GM18519 (cell line): ENCODE measurements around the gene DCN.
"Not testable (repeated sequence)": the region's sequence is repeated elsewhere in the genome, so short reads cannot be mapped to it uniquely, and the experiment has no call there.

Experiments
- ATAC-seq: cut with Tn5 transposase; IDR thresholded peaks from one replicate; pipeline ENCODE4 v1.9.1; 2021; ENCODE audit warnings: mild to moderate bottlenecking, moderate library complexity; ENCODE audit not compliant: unreplicated experiment, low FRiP score

DCN gene, protein sequence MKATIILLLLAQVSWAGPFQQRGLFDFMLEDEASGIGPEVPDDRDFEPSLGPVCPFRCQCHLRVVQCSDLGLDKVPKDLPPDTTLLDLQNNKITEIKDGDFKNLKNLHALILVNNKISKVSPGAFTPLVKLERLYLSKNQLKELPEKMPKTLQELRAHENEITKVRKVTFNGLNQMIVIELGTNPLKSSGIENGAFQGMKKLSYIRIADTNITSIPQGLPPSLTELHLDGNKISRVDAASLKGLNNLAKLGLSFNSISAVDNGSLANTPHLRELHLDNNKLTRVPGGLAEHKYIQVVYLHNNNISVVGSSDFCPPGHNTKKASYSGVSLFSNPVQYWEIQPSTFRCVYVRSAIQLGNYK

DNA sequence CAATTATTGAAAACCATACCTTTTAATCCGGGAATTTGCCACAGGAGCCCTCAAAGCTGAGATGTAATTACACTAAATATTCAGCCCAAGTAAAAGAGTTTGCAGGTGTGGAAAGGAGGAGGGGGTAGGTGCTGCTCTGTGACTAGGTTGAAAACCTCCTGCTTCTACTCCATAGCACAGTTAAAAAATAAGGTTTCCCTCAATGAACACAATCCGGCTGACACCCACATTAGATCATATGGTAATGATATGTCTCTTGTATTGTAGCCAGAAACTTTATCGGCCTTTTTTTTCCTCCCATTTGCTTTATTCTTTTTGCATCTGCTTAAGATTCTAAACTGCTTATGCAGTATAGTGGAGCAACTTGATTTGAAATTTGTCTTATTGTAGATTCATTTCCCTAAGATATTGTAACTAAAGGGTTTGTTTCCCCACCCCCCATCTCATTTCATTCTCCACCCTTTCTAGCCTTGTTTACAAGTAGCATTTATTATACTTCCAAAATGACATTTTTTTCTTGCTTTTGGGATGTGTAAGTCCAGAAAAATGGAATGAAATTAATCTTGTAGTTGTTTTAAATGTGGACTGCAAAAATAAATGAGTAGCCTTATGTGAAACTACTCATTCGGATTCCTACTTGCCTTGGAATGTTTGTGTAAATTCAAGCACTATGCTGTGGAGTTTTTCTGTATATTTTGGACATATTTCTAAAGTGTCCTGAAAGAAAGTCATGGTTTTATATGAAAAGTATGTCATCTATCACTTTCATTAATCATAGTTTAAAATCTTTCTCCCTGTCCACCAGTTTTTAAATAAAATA, at the start of gene DCN:
Gene DCN, minus strand, starts transcription at position 182 of the 820 bp plus-strand sequence. CDS start 4,265 bp downstream, outside the sequence.
- no peak for ATAC-seq

DNA sequence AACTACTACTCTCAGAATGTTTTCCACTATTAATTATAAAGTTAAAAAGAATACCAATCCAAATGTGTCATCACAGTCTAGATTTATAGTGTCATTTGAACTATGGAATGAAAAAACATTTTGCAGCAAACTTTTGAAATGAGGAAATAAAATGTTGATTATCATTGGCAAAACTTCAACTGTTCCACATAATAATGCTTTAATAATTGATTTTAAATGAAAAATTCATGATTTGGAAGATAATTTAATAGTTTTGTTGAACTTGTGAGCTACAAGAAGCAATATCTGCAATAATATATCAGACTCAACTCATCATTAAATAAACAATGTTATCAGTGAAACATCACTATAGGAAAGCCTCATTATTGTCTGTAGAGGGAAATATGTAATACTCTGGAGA, 48.2 kb upstream of the DCN start:
- no peak for ATAC-seq

DNA sequence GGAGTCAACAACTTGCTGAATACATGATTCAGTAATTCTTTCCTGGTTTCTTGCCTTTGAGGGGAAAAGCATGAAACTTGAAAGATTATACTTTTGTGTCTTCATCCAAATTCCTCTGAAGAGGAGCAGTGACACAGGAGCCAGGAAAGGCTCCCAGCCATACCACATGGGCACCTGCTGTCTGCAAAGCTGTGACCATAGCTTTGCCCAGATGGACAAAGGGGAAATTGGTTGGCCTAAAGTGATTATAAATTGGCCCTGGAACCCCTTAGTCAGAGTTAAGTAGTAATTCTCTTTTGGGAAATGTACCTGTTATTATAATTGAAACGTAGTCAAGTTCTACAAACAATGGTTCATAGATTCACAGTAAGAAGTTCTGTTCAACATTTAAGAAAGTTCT, 44.3 kb upstream of the DCN start:
- no peak for ATAC-seq

- ATAC-seq = no peak
Measured at GRCh38 chr12:91225316-91225715, 42.7 kb upstream of the DCN start.

DNA sequence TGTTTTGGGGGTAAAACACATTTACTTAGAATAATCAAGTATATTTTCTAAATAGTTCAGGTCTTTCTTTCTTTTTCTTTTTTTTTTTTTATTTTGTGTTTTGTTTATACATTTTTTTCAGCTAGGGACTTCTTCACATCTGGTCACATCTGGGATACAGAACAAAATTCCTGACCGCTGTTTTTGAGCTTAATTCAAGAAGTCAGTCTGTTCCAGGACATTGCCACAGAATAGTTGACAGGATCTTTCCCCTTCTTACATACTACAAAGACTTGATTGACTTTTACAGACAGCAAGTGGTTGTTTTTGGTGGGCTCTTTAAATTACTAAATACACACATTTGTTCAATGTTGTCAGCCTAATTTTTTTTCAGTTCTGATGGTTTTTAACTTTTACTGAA, 41.8 kb upstream of the DCN start:
- ATAC-seq = no peak

GRCh38 chr12:91222746-91223145, 40.1 kb upstream of the DCN start:
- no peak for ATAC-seq

- no peak for ATAC-seq
Measured at GRCh38 chr12:91219919-91220318, 37.3 kb upstream of the DCN start.

- ATAC-seq = no peak
Measured at GRCh38 chr12:91219511-91219910, 36.9 kb upstream of the DCN start.

DNA sequence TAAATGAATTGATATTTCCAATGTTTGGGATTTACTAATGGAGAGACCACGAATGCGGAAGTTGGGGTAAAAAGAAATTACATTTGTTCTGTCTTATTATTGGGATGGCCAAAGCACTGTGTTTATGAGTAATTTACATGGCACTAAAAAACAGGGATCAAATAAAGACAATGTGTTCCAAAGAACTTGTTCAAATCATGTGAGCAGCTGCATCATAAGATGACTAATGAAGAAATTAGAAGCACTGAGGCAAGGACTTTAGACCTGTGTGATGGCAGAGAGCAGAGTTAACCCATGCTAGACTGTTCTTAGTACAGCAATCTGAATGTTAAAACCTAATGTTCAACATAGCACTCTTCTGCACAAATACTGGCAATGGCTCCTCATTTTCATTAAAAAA, 34.3 kb upstream of the DCN start:
- ATAC-seq = no peak

- no peak for ATAC-seq
Measured at GRCh38 chr12:91215940-91216454, 33.4 kb upstream of the DCN start.

DNA sequence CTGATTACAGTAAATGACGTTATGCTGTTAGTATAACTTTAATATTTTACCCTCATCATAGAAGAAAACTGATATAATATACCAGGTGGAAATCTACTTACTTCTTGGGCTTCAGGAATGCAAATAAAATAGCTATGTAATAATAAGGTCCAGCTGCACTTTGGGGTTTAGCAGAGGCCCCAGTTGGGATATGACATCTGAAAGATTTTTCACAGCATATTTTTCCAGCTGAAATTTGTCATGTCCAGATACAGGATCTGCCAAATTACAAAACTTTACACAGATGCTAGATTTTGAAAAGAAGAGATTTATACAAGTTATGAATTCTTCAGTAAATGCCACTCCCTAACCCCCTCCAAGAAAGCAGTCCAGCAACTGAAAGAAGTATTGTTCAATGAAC, 29.2 kb upstream of the DCN start:
- ATAC-seq = no peak

- no peak for ATAC-seq
Measured at GRCh38 chr12:91210618-91211017, 28.0 kb upstream of the DCN start.

DNA sequence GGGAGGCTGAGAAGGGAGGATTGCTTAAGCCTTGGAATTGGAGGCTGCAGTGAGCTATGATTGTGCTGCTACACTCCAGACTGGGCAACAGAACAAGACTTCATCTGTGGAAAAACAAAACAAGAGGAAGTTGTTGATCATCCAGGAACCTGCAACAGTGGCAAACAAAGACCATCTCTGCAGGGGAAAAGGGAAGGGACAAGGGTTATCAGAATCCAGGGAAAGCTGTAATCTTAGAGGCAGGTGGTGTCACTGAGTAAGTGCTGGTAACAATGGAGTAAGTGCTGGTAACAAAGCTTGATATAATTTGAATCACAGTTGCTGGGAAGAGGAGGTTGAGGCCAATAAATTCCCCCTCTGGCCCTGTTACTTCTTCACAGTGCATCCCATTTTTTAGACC, 27.5 kb upstream of the DCN start:
- no peak for ATAC-seq

DNA sequence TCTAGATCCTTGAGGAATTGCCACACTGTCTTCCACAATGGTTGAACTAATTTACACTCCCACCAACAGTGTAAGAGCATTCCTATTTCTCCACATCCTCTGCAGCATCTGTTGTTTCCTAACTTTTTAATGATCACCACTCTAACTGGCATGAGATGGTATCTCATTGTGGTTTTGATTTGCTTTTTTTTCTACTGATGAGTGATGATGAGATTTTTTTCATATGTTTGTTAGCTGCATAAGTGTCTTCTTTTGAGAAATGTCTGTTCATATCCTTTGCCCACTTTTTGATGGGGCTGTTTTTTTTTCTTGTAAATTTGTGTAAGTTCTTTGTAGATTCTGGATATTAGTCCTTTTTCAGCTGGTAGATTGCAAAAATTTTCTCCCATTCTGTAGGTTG, 24.7 kb upstream of the DCN start:
- not testable (repeated sequence) for ATAC-seq

- ATAC-seq = no peak
Measured at GRCh38 chr12:91205811-91206210, 23.2 kb upstream of the DCN start.

GRCh38 chr12:91204421-91204820, 21.8 kb upstream of the DCN start:
- no peak for ATAC-seq

DNA sequence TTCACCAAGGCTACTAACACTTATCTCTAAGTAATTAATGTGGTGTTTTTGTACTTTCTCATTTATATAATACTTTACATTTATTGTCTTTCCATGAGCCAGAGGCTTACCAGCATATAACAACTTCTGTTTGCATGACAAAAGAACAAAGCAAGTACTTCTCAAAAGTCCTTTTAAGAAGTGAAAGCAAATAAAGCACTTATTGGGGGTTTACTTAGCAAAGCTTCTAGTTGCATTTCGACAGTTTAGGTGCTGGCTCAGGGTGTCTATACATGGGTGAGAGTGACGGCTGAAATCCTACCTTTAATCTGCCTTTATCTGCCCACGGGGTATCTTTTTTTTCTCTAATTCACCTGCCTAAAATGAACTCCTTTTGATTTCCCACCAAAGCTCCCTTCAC, 21.0 kb upstream of the DCN start:
- ATAC-seq = no peak

GRCh38 chr12:91202390-91202789, 19.8 kb upstream of the DCN start:
- no peak for ATAC-seq

DNA sequence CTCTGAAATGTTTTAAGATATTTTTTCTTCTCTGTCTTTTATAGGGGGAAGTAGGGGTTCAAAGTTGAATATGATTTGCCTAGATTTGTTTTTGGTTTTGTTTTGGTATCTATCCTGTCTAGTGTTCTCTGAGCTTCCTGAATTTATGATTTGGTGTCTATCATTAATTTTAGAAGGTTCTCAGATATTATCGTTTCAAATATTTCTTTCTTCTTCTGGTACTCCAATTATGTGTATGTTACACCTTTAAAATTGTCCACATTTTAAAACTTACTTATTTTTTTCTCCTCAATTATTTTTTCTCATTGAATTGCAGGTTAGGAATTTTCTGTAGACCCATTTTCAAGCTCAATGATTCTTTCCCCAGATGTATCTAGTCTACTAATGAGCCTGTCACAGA, 13.8 kb upstream of the DCN start:
- ATAC-seq = no peak

DNA sequence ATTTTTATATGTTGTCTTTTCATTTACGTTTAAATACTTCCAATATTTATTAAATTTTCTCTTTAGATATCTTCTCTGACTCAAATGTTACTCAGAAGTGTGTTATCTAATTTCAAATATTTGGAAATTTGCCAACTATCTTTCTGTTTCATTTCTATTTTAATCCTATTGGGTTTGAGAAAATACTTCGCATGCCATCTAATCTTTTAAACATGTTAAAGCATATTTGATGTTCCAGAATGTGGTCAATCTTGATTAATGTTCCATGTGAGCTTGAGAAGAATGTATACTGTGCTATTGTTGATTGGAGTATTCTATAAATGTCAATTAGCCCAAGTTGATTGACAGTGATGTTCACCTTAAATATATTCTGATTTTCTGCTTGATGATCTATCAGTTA, 11.9 kb upstream of the DCN start:
- ATAC-seq = no peak

DNA sequence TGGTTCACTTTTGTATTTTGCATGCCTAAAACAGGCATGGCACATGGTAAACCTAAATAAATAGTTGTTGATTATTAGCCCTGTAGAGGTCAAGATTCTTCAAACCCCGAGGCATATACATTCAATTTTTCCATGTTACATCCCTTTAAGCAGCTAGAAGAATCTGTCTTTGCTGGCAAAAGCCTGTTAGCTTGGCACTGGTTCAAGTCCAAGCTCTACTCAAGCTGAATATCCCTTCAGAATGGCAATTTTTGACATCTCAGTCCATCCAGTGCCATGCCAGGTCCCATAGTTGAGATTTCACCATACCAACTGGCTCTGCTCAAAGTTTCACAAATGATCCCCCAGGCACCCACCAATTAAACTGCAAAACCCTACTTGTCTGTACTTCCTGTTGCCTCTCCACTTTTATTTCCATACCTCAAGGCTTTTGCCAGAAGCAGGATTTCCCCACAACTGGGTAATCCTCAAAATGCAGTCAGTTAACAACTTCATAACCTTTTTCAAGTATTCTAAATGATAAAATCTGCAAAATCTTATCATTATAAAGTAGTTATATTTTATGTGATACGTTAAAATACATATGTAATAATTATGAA, 9.0 kb upstream of the DCN start:
- ATAC-seq = no peak
